Esophagus squamous epithelium (tissue), 4 donors: ENCODE data around the gene ELF5.

ENCODE experiments used
- CTCF ChIP-seq, 6 experiments: fragments of 450-650 bp in 4 of 6; fragments of 200-600 bp in 2 of 6; sonication (generic) in 2 of 6; IDR thresholded peaks; one replicate each; pipeline ENCODE4 v1.5.1; 2016 to 2019; ENCODE audit warnings: antibody characterized with exemption in 6 of 6, mild to moderate bottlenecking in 4 of 6, moderate library complexity in 4 of 6
- POLR2A ChIP-seq, 4 donors: fragments of 450-650 bp; IDR thresholded peaks; one replicate each; pipeline ENCODE4 v1.6.1; 2017; ENCODE audit warnings: antibody characterized with exemption in 4 of 4, mild to moderate bottlenecking in 4 of 4, moderate library complexity in 3 of 4

- TF ChIP-seq POLR2A (IDR thresholded peaks at IDR 0.05) (no peak), CTCF (IDR thresholded peaks at IDR 0.05) (no peak)
Observed at GRCh38 chr11:34525888-34526657, 12.5 kb upstream of the ELF5 start.
